Fibroblast of lung (primary cell): Measurements from ENCODE around the gene PRPF6. TPM values are rescaled to one million over a fixed set of nuclear protein-coding genes. Genes with fewer than 3 reads are reported as not detected.

Experiments
- DNase-seq, 2 donors: peaks; one replicate each; pipeline versions ENCODE4 v3.0.0 to v3.0.0-alpha.2; 2010; ENCODE audit warnings: low read depth in 2 of 2
- H2AFZ ChIP-seq: 2 replicates; pipeline ENCODE4 v1.5.1; 2012; ENCODE audit warnings: low read length, control low read depth, inconsistent platforms
- H3K27ac ChIP-seq: 2 replicates; pipeline ENCODE4 v1.5.1; 2011; ENCODE audit warnings: low read length, control low read depth; ENCODE audit not compliant: insufficient read depth
- H3K27me3 ChIP-seq: 2 replicates; pipeline ENCODE4 v1.5.1; 2011; ENCODE audit warnings: mild to moderate bottlenecking, low read length; ENCODE audit not compliant: control insufficient read depth, insufficient read depth
- H3K36me3 ChIP-seq: 2 replicates; pipeline ENCODE4 v1.5.1; 2011; ENCODE audit warnings: low read length; ENCODE audit not compliant: control insufficient read depth, insufficient read depth
- H3K4me1 ChIP-seq: 2 replicates; pipeline ENCODE4 v1.5.1; 2011; ENCODE audit warnings: low read length; ENCODE audit not compliant: control insufficient read depth, insufficient read depth; ENCODE audit errors: extremely low read depth
- H3K4me2 ChIP-seq: 2 replicates; pipeline ENCODE4 v1.5.1; 2011; ENCODE audit warnings: low read length, control low read depth; ENCODE audit not compliant: insufficient read depth; ENCODE audit errors: extremely low read depth
- H3K4me3 ChIP-seq, 4 experiments: fragments of 200-600 bp in 1 of 4; sonication (generic) in 1 of 4; replicated peaks in 1 of 4; 2 replicates each; pipeline ENCODE4 v1.5.1; 2011 to 2016; ENCODE audit warnings: low read length in 4 of 4, low read depth in 3 of 4, mild to moderate bottlenecking in 3 of 4, control low read depth in 2 of 4, inconsistent platforms in 1 of 4, mixed read lengths in 1 of 4; ENCODE audit not compliant: insufficient read depth in 1 of 4; ENCODE audit errors: control extremely low read depth in 1 of 4
- H3K79me2 ChIP-seq: 2 replicates; pipeline ENCODE4 v1.5.1; 2012; ENCODE audit warnings: mild to moderate bottlenecking, low read length, inconsistent platforms; ENCODE audit not compliant: control insufficient read depth, insufficient read depth
- H3K9ac ChIP-seq: 2 replicates; pipeline ENCODE4 v1.5.1; 2011; ENCODE audit warnings: mild to moderate bottlenecking, low read length, control low read depth; ENCODE audit not compliant: insufficient read depth
- H3K9me3 ChIP-seq: 2 replicates; pipeline ENCODE4 v1.5.1; 2012; ENCODE audit warnings: low read depth, low read length; ENCODE audit not compliant: control insufficient read depth, insufficient read depth
- H4K20me1 ChIP-seq: 2 replicates; pipeline ENCODE4 v1.5.1; 2011; ENCODE audit warnings: low read length; ENCODE audit not compliant: control insufficient read depth, insufficient read depth; ENCODE audit errors: extremely low read depth
- CTCF ChIP-seq, 2 donors: IDR thresholded peaks in 1 of 2; conservative IDR thresholded peaks in 1 of 2; 1 replicate in 1 of 2; 2 replicates in 1 of 2; pipeline ENCODE4 v1.5.1; 2011 to 2012; ENCODE audit warnings: low read length in 2 of 2, control low read depth in 1 of 2, inconsistent platforms in 1 of 2, low read depth in 1 of 2, mild to moderate bottlenecking in 1 of 2
- EZH2 ChIP-seq: IDR thresholded peaks from 2 replicates; pipeline ENCODE4 v1.5.1; 2012; ENCODE audit warnings: low read length, control low read depth, mild to moderate bottlenecking; ENCODE audit errors: missing control alignments
- polyA plus RNA-seq, 2 donors: library from polyadenylated mRNA; depleted of rRNA in 1 of 2; stranded (reverse) in 1 of 2; unstranded in 1 of 2; fragments of >200 nt; gene quantifications; 2 replicates each; pipeline ENCODE4 v1.2.1, GENCODE V29; 2011 to 2012; ENCODE audit warnings: missing spikeins in 1 of 2
- total RNA-seq: library from RNA; depleted of rRNA; stranded (reverse); fragments of >200 nt; gene quantifications from 2 replicates; pipeline ENCODE4 v1.2.1, GENCODE V29; 2014

PRPF6 gene
- total and polyA plus RNA-seq, 2 donors (not counting 1 experiment from before 2014, with no cell fraction given) = 28.2 to 52.0 TPM

- H2AFZ ChIP-seq = no peak overlapping the region
- no peak for TF ChIP-seq CTCF (conservative IDR thresholded peaks at IDR 0.05 in 1 of 2, IDR thresholded peaks at IDR 0.05 in 1 of 2; ENCODE audit: low read depth in 1 of 2, low read length in 2 of 2)
- no peak for TF ChIP-seq EZH2
- no peaks in the 10 kb centered on the region for H3K4me1 ChIP-seq
- H3K9me3 ChIP-seq = no peaks in the 10 kb centered on the region
- H3K27me3 ChIP-seq = no peaks in the 10 kb centered on the region
- no peaks in the 10 kb centered on the region for H4K20me1 ChIP-seq
- DNase-seq = no peak
- H3K36me3 ChIP-seq = peaks cover 29% of the 10 kb centered on the region
- no peak overlapping the region for H3K4me2 ChIP-seq
- H3K9ac ChIP-seq = no peak overlapping the region
- H3K27ac ChIP-seq = no peak overlapping the region
- no peaks in the 10 kb centered on the region for H3K79me2 ChIP-seq
- H3K4me3 ChIP-seq = no peak overlapping the region
Observed at GRCh38 chr20:64021124-64021975, 40.4 kb downstream of the PRPF6 start.

GRCh38 chr20:64022671-64023360, 41.9 kb downstream of the PRPF6 start:
- H3K36me3 ChIP-seq = peaks cover 34% of the 10 kb centered on the region
- no peak overlapping the region for H2AFZ ChIP-seq
- no peak overlapping the region for H3K4me3 ChIP-seq
- H3K79me2 ChIP-seq = no peaks in the 10 kb centered on the region
- TF ChIP-seq EZH2 (no peak), CTCF (conservative IDR thresholded peaks at IDR 0.05 in 1 of 2, IDR thresholded peaks at IDR 0.05 in 1 of 2; ENCODE audit: low read depth in 1 of 2, low read length in 2 of 2) (no peak)
- H3K4me2 ChIP-seq = no peak overlapping the region
- H3K4me1 ChIP-seq = no peaks in the 10 kb centered on the region
- no peaks in the 10 kb centered on the region for H3K9me3 ChIP-seq
- H3K9ac ChIP-seq = no peak overlapping the region
- no peaks in the 10 kb centered on the region for H3K27me3 ChIP-seq
- no peak overlapping the region for H3K27ac ChIP-seq
- no peak for DNase-seq
- no peaks in the 10 kb centered on the region for H4K20me1 ChIP-seq

- Histone ChIP-seq H3K4me2 (no peak overlapping the region), H3K4me1 (no peaks in the 10 kb centered on the region), H3K79me2 (no peaks in the 10 kb centered on the region), H3K4me3 (no peak overlapping the region), H3K36me3 (peaks cover 39% of the 10 kb centered on the region), H3K9ac (no peak overlapping the region), H4K20me1 (no peaks in the 10 kb centered on the region), H3K9me3 (no peaks in the 10 kb centered on the region), H2AFZ (no peak overlapping the region), H3K27ac (no peak overlapping the region), H3K27me3 (no peaks in the 10 kb centered on the region)
- TF ChIP-seq EZH2 = no peak
- no peak for TF ChIP-seq CTCF (conservative IDR thresholded peaks at IDR 0.05 in 1 of 2, IDR thresholded peaks at IDR 0.05 in 1 of 2; ENCODE audit: low read depth in 1 of 2, low read length in 2 of 2)
- DNase-seq = no peak
Observed at GRCh38 chr20:64023361-64024140, 42.6 kb downstream of the PRPF6 start.
